ENCODE results near the gene DHDH. TPM values are rescaled to one million over a fixed set of nuclear protein-coding genes. Genes with fewer than 3 reads are reported as not detected.

The DHDH gene
- total and polyA plus RNA-seq, 11 donors = 0.15 to 0.49 TPM; not detected in 9

GRCh38 chr19:48935864-48936263, 2.4 kb downstream of the DHDH start:
- H3K36me3 ChIP-seq = no peaks in the 10 kb centered on the region
- H3K27me3 ChIP-seq = peaks cover 0 to 10% (median 0%) of the 10 kb centered on the region in 9 donors
- DNase-seq (no peak), ATAC-seq (no peak)
- H3K4me1 ChIP-seq = peaks cover 0 to 14% (median 6%) of the 10 kb centered on the region in 12 donors
- intact Hi-C loops (cut with DNase I) = no loop called here
- TF ChIP-seq CTCF (IDR thresholded peaks at IDR 0.05) (no peak), POLR2A (IDR thresholded peaks at IDR 0.05) (no peak)
- WGBS, 4 donors = 94 to 97% (median 96%) methylated on average over 25 of the region's 25 CpGs
- H3K4me3 ChIP-seq = no peak overlapping the region
- no peak overlapping the region for H3K27ac ChIP-seq
- peaks cover 0 to 6% (median 3%) of the 10 kb centered on the region in 12 donors for H3K9me3 ChIP-seq

- Histone ChIP-seq H3K27ac (no peak overlapping the region), H3K9me3 (peaks cover 0 to 12% (median 5%) of the 10 kb centered on the region in 12 donors), H3K4me3 (no peak overlapping the region), H3K4me1 (peaks cover 0 to 9% (median 3%) of the 10 kb centered on the region in 12 donors), H3K27me3 (no peaks in the 10 kb centered on the region), H3K36me3 (no peaks in the 10 kb centered on the region)
- DNase-seq (no peak), ATAC-seq (no peak)
- 81 to 90% (median 86%) methylated on average over 7 of the region's 7 CpGs for WGBS, 4 donors
- intact Hi-C loops (cut with DNase I) = no loop called here
- TF ChIP-seq CTCF (IDR thresholded peaks at IDR 0.05) (no peak), POLR2A (IDR thresholded peaks at IDR 0.05) (no peak)
These were observed 4.8 kb downstream of the DHDH start for GRCh38 chr19:48938256-48938655.

GRCh38 chr19:48940902-48941301, 7.4 kb downstream of the DHDH start:
- Histone ChIP-seq H3K27me3 (no peaks in the 10 kb centered on the region), H3K27ac (no peak overlapping the region), H3K36me3 (no peaks in the 10 kb centered on the region), H3K9me3 (peaks cover 0 to 12% (median 5%) of the 10 kb centered on the region in 12 donors), H3K4me3 (no peak overlapping the region), H3K4me1 (no peaks in the 10 kb centered on the region)
- TF ChIP-seq POLR2A (IDR thresholded peaks at IDR 0.05) (no peak), CTCF (IDR thresholded peaks at IDR 0.05) (no peak)
- intact Hi-C loops (cut with DNase I) = no loop called here
- DNase-seq (no peak), ATAC-seq (no peak)
- 89 to 98% (median 94%) methylated on average over 5 of the region's 5 CpGs for WGBS, 4 donors

- Histone ChIP-seq H3K36me3 (no peaks in the 10 kb centered on the region), H3K27me3 (no peaks in the 10 kb centered on the region), H3K4me3 (no peak overlapping the region), H3K4me1 (no peaks in the 10 kb centered on the region), H3K9me3 (peaks cover 0 to 12% (median 7%) of the 10 kb centered on the region in 12 donors), H3K27ac (no peak overlapping the region)
- intact Hi-C loops (cut with DNase I) = no loop called here
- WGBS, 4 donors = 69 to 76% (median 76%) methylated on average over 6 of the region's 6 CpGs
- DNase-seq (no peak), ATAC-seq (no peak)
- TF ChIP-seq CTCF (IDR thresholded peaks at IDR 0.05) = no peak
- no peak for TF ChIP-seq POLR2A (IDR thresholded peaks at IDR 0.05)
These were observed 9.6 kb downstream of the DHDH start for GRCh38 chr19:48943081-48943480.

Measured in heart left ventricle (tissue), 16 donors.